Measurements from ENCODE around the gene CDK5RAP2.

DNA sequence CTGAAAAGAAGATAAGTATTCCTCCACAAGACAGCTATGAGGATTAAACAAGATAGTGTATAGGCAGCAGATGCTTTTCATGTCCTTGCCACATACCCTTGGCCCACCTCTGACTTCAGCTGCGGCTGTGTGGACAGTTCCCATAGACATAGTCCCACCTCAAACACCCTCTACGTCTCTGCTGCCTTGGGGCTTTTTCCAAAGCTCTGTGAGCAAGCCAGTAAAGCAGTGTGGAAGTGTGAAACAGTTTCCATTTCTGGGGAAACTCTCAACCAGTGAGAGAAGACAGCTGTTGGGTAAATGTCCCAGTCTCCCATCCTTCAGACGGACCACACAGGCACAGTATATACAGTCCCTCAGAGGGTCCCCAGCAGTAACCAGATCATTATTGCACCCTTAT, 125.5 kb downstream of the CDK5RAP2 start:
- no peak for TF ChIP-seq POLR2AphosphoS5 (IDR thresholded peaks at IDR 0.05; ENCODE audit: borderline replicate concordance, low read depth, low read length)
- TF ChIP-seq EZH2 (IDR thresholded peaks at IDR 0.05): no peak
